NCI-H69 (cell line): ENCODE data around the gene SMARCD3.

Experiments used
- DNase-seq: peaks from one replicate; lab custom pipeline; 2025; lab: John Stamatoyannopoulos, UW

SMARCD3 gene

GRCh38 chr7:151247611-151248345 lies 716 bp downstream of the SMARCD3 start:
- peak; percentile 26 for DNase-seq

GRCh38 chr7:151246851-151247580 lies 1.5 kb downstream of the SMARCD3 start:
- DNase-seq, result no peak

DNA sequence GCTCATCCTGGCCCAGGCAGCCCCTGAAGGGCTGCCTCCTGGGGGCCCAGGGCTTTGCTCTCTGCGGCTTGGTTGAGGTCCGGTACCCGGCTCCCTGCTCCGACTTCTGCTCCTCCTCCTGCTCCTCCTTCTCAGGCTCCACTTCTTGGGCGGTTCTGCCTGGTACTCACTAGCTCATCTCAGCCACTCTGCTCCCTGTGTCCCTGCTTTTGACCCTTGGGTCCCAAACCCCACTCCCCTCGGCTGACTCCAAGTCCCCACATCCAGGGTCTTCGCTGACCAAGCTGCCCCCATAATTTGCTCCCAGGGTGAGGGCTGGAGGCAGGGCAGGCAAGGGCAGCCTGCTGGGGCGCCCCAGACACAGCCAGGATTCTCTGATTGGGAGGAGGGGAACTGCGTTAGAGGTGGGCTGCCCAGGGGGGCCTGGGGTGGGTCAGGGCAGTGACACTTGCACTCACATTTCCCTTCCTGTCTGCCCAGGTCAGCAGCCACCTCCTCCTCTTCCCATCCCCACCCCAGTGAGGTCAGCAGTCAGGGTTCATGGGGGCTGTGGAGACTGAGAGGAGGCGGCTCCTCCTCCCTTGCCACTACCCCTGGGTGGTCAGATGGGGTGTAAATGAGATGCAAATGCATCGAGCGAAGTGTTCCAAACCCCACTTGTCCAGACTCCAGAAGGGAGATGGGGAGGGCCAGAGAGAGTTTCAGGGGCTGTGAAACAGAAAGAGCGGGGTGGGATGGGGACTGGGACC lies 2.2 kb downstream of the SMARCD3 start:
- DNase-seq, result no peak

DNA sequence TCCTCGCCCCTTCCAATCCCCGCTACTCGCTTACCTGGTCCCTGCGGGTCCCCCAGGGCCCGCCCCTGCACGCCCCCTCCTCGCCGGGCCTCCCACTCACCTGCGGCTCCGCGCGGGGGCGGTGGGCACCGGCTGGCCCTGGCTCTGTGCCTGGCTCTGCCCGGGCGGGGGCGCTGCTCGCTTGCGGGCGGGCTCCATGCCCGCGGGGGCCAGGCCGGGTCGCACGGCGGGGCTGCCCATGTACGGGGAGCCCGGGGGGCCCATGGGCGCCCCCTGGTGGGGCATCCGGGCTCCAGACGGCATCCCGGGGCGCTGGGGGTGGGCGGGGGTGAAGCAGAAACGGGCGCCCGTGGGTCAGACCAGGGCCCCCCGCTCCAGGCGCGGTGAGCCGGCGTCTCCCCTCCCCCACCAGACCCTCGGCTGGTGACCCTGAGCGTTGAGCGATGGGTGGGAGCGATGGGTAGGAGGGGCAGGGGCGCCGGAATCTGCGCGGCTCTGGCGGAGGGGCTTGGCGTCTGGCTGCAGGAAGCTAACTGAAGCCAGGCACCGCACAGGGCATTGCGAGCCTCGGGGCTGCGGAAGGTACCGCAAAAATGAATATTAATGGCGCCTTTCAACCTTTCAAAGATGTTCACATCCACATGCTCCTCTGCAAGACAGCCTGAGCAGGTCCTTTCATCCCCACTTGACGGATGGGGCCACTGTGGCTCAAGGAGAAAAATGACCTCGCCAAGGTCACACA lies 3.0 kb downstream of the SMARCD3 start:
- peak; percentile 71 for DNase-seq

DNA sequence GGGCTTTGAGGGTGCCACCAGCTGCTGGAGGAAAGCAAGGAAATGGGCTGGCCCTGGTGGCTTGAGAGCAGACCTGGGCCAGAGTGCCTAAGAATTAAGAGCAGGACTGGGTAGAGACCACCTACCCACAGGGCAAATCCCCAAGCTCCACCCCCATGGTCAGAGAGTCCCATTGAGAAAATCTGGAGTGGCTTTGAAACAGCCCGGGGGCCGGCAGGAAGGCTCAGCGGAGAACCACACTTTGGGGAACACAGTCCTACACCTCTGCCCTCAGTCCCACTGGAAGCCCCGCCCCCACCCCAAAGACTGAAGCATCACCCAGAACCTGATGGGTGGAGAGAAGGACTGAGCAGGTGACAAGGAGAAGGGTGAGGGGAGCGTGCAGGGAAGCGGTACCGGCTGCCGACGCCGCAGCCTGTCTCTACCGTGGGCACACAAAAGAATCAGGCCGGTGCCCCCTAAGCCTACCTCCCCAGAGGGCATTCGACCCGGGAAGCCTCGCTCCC lies 3.6 kb downstream of the SMARCD3 start:
- DNase-seq, result peak; percentile 57

DNA sequence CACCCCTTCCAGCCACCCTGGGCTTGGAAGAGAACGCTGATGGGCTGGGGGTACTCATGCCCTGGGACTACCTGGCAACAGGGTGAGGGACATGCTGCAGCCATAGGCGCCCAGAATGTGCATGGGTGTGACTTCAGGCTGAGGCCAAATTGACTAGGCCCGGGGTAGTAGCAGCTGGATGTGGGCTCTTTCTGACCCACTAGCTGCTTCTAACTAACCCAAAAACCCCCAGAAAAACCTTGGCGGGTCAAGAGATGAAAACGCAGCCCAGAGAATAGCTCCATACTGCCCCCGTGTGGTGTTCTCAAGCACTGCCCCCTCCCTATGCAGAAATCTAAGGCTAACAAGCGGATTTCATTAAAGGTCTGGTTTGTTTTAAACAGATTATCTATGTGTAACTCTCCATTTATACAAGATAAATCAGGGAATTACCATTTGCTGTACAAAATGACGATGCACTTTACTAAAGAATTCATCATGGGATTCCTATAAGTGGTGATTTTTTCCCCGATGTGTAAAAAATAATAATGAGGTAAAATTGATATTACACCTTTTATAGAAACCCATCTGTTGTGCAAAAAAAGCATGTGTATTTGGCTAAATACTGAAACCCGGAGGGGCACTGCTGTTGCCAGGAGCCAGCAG lies 4.2 kb downstream of the SMARCD3 start:
- DNase-seq, result peak; percentile 50

DNA sequence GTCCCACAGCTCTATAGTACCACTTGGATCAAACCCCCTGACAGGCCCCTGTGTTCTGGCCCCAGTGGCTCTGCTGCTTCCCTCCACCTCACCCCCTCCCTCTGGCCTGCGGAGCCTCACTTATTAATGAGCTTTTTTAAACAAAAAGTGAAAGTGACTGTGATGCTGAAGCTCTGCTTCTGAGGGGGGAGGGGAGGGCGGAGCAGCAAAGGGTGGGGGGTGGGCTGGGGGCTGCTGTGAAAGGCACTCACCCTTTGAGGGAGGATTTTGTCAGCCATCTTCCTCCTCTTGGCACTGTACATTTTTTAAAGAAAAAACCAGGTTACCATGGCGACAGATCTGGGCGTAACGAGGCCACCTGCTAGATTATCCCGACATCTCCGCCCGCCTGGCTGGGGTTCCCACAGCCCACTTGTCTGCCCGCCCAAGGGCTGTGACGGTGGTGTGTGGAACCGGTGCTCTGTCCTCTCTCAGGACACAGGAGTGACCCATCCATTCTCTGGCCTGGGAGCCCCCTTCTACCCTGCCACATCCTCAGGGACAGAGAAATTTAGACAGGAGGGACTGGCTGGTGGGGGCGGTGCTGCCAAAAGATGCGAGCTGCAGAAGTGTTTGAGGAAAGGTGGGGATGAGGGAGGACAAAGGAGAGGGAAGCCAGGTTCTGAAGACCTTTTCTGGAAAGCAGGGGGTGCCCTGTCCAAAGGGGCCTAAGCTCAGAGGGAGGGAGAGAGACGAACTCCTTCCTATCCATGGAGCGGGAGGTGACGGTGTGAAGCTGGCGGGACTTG lies 4.9 kb downstream of the SMARCD3 start:
- peak; percentile 61 for DNase-seq

- DNase-seq, result peak; percentile 24
These were observed 5.5 kb downstream of the SMARCD3 start for GRCh38 chr7:151243045-151243349.

GRCh38 chr7:151242159-151243044 lies 6.1 kb downstream of the SMARCD3 start:
- no peak for DNase-seq

GRCh38 chr7:151241755-151242096 lies 6.8 kb downstream of the SMARCD3 start:
- no peak for DNase-seq

- DNase-seq, result no peak
These were observed 7.3 kb downstream of the SMARCD3 start for GRCh38 chr7:151240942-151241754.

GRCh38 chr7:151240536-151240935 lies 8.0 kb downstream of the SMARCD3 start:
- no peak for DNase-seq

DNA sequence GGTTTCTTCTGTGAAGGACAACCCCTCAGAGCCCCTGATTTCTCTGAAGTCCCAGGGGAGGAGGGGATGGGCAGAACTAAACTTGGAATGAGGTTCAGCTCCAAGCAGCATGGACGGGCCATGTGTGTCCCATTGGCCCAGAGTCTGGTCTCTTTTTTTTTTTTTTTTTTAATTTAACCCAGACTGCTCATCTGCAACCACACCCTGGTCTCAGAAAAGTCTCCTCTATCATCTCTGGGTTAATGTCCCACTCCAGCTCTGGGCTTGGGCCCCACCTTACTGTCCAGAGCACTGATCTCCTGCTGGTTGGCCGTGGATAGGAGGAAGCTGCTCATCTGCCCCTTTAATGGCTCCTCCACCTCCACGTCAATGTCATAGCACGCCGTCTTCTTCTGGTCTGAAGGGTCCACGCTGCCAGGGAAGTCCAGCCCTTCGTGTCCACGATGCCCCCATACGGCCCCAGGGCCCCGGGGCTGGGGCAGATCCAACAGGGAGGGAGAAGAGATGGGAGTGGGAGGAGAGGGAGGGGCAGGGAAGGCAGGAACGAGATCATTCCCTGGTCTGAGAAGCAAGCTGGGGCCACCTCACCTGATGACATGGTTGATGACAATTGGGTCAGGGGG lies 8.5 kb downstream of the SMARCD3 start:
- DNase-seq, result no peak

GRCh38 chr7:151238924-151239836 lies 9.3 kb downstream of the SMARCD3 start:
- DNase-seq, result no peak

DNA sequence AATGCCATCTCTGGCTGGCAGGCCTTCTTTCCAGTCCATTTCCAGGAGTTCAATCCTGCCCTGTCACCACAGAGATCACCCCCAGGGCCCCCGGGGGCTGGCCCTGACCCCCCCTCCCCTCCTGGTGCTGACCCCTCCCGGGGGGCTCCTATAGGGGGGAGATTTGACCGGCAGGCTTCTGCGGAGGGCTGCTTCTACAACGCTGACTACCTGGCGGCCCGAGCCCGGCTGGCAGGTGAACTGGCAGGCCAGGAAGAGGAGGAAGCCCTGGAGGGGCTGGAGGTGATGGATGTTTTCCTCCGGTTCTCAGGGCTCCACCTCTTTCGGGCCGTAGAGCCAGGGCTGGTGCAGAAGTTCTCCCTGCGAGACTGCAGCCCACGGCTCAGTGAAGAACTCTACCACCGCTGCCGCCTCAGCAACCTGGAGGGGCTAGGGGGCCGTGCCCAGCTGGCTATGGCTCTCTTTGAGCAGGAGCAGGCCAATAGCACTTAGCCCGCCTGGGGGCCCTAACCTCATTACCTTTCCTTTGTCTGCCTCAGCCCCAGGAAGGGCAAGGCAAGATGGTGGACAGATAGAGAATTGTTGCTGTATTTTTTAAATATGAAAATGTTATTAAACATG lies 10.2 kb downstream of the SMARCD3 start:
- no peak for DNase-seq

- DNase-seq, result no peak
These were observed 11.0 kb downstream of the SMARCD3 start for GRCh38 chr7:151237244-151238189.
